Activated naive CD4-positive, alpha-beta T cell treated with anti-CD3 and anti-CD28 coated beads, Interleukin-2, amount 50 U/mL, for 24 hours (primary cell): ENCODE data around the gene MAP1B.

ENCODE experiments used
- H3K27ac Mint-ChIP-seq: one replicate; pipeline ENCODE4 v1.8.0; 2021; ENCODE audit warnings: mild to moderate bottlenecking, mixed read lengths
- H3K27me3 Mint-ChIP-seq: one replicate; pipeline ENCODE4 v1.8.0; 2021; ENCODE audit warnings: mixed read lengths
- H3K36me3 Mint-ChIP-seq: one replicate; pipeline ENCODE4 v1.8.0; 2021; ENCODE audit warnings: mixed read lengths
- H3K4me1 Mint-ChIP-seq: one replicate; pipeline ENCODE4 v1.8.0; 2021; ENCODE audit warnings: mixed read lengths
- H3K4me3 Mint-ChIP-seq: one replicate; pipeline ENCODE4 v1.8.0; 2021; ENCODE audit warnings: mild to moderate bottlenecking, mixed read lengths
- H3K9me3 Mint-ChIP-seq: one replicate; pipeline ENCODE4 v1.8.0; 2021; ENCODE audit warnings: mixed read lengths

Gene MAP1B

GRCh38 chr5:72206160-72206559 is 98.9 kb downstream of the MAP1B start:
- H3K36me3 Mint-ChIP-seq, result peaks cover 6% of the 10 kb centered on the region
- H3K27me3 Mint-ChIP-seq, result no peaks in the 10 kb centered on the region
- no peak overlapping the region for H3K4me3 Mint-ChIP-seq
- peaks cover 7% of the 10 kb centered on the region for H3K4me1 Mint-ChIP-seq
- no peaks in the 10 kb centered on the region for H3K9me3 Mint-ChIP-seq
- H3K27ac Mint-ChIP-seq, result no peak overlapping the region

GRCh38 chr5:72206994-72207393 is 99.7 kb downstream of the MAP1B start:
- Mint-ChIP-seq H3K36me3 (peaks cover 7% of the 10 kb centered on the region), H3K9me3 (no peaks in the 10 kb centered on the region), H3K4me3 (no peak overlapping the region), H3K27ac (no peak overlapping the region), H3K27me3 (no peaks in the 10 kb centered on the region), H3K4me1 (peaks cover 7% of the 10 kb centered on the region)

GRCh38 chr5:72208324-72208926 is 101.2 kb downstream of the MAP1B start:
- no peaks in the 10 kb centered on the region for H3K9me3 Mint-ChIP-seq
- peaks cover 8% of the 10 kb centered on the region for H3K36me3 Mint-ChIP-seq
- no peak overlapping the region for H3K27ac Mint-ChIP-seq

GRCh38 chr5:72209147-72210115 is 102.2 kb downstream of the MAP1B start:
- Mint-ChIP-seq H3K4me3 (no peak overlapping the region), H3K27ac (no peak overlapping the region), H3K27me3 (no peaks in the 10 kb centered on the region), H3K9me3 (no peaks in the 10 kb centered on the region), H3K36me3 (peaks cover 8% of the 10 kb centered on the region), H3K4me1 (peaks cover 7% of the 10 kb centered on the region)

More at GRCh38 chr5:72208324-72208926, 101.2 kb downstream of the MAP1B start:
- peaks cover 7% of the 10 kb centered on the region for H3K4me1 Mint-ChIP-seq
- no peaks in the 10 kb centered on the region for H3K27me3 Mint-ChIP-seq
- H3K4me3 Mint-ChIP-seq, result no peak overlapping the region

- H3K36me3 Mint-ChIP-seq, result peaks cover 10% of the 10 kb centered on the region
- H3K27me3 Mint-ChIP-seq, result no peaks in the 10 kb centered on the region
- no peak overlapping the region for H3K27ac Mint-ChIP-seq
- no peak overlapping the region for H3K4me3 Mint-ChIP-seq
- peaks cover 5% of the 10 kb centered on the region for H3K4me1 Mint-ChIP-seq
- H3K9me3 Mint-ChIP-seq, result no peaks in the 10 kb centered on the region
These were observed 103.8 kb downstream of the MAP1B start for GRCh38 chr5:72210888-72211678.

GRCh38 chr5:72212171-72212570 is 104.9 kb downstream of the MAP1B start:
- Mint-ChIP-seq H3K27ac (no peak overlapping the region), H3K36me3 (peaks cover 9% of the 10 kb centered on the region), H3K27me3 (no peaks in the 10 kb centered on the region), H3K9me3 (no peaks in the 10 kb centered on the region), H3K4me3 (no peak overlapping the region), H3K4me1 (peaks cover 3% of the 10 kb centered on the region)

GRCh38 chr5:72213482-72213881 is 106.2 kb downstream of the MAP1B start:
- H3K9me3 Mint-ChIP-seq, result no peaks in the 10 kb centered on the region
- no peaks in the 10 kb centered on the region for H3K27me3 Mint-ChIP-seq
- H3K4me3 Mint-ChIP-seq, result no peak overlapping the region
- no peaks in the 10 kb centered on the region for H3K4me1 Mint-ChIP-seq
- H3K36me3 Mint-ChIP-seq, result peaks cover 14% of the 10 kb centered on the region
- H3K27ac Mint-ChIP-seq, result no peak overlapping the region

- peaks cover 18% of the 10 kb centered on the region for H3K36me3 Mint-ChIP-seq
- no peak overlapping the region for H3K4me3 Mint-ChIP-seq
- H3K27ac Mint-ChIP-seq, result no peak overlapping the region
- no peaks in the 10 kb centered on the region for H3K9me3 Mint-ChIP-seq
- H3K4me1 Mint-ChIP-seq, result no peaks in the 10 kb centered on the region
- H3K27me3 Mint-ChIP-seq, result no peaks in the 10 kb centered on the region
These were observed 106.9 kb downstream of the MAP1B start for GRCh38 chr5:72214168-72214567.

GRCh38 chr5:72216756-72217155 is 109.5 kb downstream of the MAP1B start:
- Mint-ChIP-seq H3K27ac (no peak overlapping the region), H3K36me3 (peaks cover 24% of the 10 kb centered on the region), H3K9me3 (no peaks in the 10 kb centered on the region), H3K4me1 (no peaks in the 10 kb centered on the region), H3K4me3 (no peak overlapping the region), H3K27me3 (no peaks in the 10 kb centered on the region)

- H3K4me3 Mint-ChIP-seq, result no peak overlapping the region
- no peaks in the 10 kb centered on the region for H3K9me3 Mint-ChIP-seq
- H3K4me1 Mint-ChIP-seq, result no peaks in the 10 kb centered on the region
- no peaks in the 10 kb centered on the region for H3K27me3 Mint-ChIP-seq
- peaks cover 36% of the 10 kb centered on the region for H3K36me3 Mint-ChIP-seq
- no peak overlapping the region for H3K27ac Mint-ChIP-seq
These were observed 113.8 kb downstream of the MAP1B start for GRCh38 chr5:72221099-72221498.

GRCh38 chr5:72221541-72221940 is 114.3 kb downstream of the MAP1B start:
- Mint-ChIP-seq H3K27me3 (no peaks in the 10 kb centered on the region), H3K4me1 (no peaks in the 10 kb centered on the region), H3K27ac (no peak overlapping the region), H3K9me3 (no peaks in the 10 kb centered on the region), H3K4me3 (no peak overlapping the region), H3K36me3 (peaks cover 37% of the 10 kb centered on the region)

- Mint-ChIP-seq H3K4me3 (no peak overlapping the region), H3K9me3 (no peaks in the 10 kb centered on the region), H3K27me3 (no peaks in the 10 kb centered on the region), H3K36me3 (peaks cover 38% of the 10 kb centered on the region), H3K27ac (no peak overlapping the region), H3K4me1 (no peaks in the 10 kb centered on the region)
These were observed 115.2 kb downstream of the MAP1B start for GRCh38 chr5:72222521-72222920.

- no peak overlapping the region for H3K27ac Mint-ChIP-seq
These were observed 116.1 kb downstream of the MAP1B start for GRCh38 chr5:72223371-72223770.

GRCh38 chr5:72224946-72225463 is 117.7 kb downstream of the MAP1B start:
- Mint-ChIP-seq H3K36me3 (peaks cover 26% of the 10 kb centered on the region), H3K9me3 (no peaks in the 10 kb centered on the region), H3K27ac (no peak overlapping the region), H3K27me3 (no peaks in the 10 kb centered on the region), H3K4me3 (no peak overlapping the region), H3K4me1 (peaks cover 1% of the 10 kb centered on the region)

More at GRCh38 chr5:72223371-72223770, 116.1 kb downstream of the MAP1B start:
- Mint-ChIP-seq H3K36me3 (peaks cover 35% of the 10 kb centered on the region), H3K4me1 (no peaks in the 10 kb centered on the region), H3K4me3 (peak overlapping the region; percentile 12), H3K9me3 (no peaks in the 10 kb centered on the region), H3K27me3 (no peaks in the 10 kb centered on the region)

- Mint-ChIP-seq H3K36me3 (peaks cover 32% of the 10 kb centered on the region), H3K27ac (no peak overlapping the region), H3K9me3 (no peaks in the 10 kb centered on the region), H3K27me3 (no peaks in the 10 kb centered on the region), H3K4me1 (peaks cover 8% of the 10 kb centered on the region), H3K4me3 (no peak overlapping the region)
These were observed 118.5 kb downstream of the MAP1B start for GRCh38 chr5:72225741-72226140.
